WTC11 (cell line): ENCODE measurements around the gene STARD10.

Experiments
- CTCF ChIP-seq: fragments of 200-600 bp; IDR thresholded peaks from 2 replicates; pipeline ENCODE4 v1.8.0; 2022; ENCODE audit warnings: antibody characterized with exemption
- JUN ChIP-seq: sonication (generic); formaldehyde crosslinking; IDR thresholded peaks from 2 replicates; pipeline ENCODE4 v1.8.0; 2023; ENCODE audit warnings: mild to moderate bottlenecking, missing genetic modification reagents
- NR2C2 ChIP-seq: sonication (generic); formaldehyde crosslinking; IDR thresholded peaks from 2 replicates; pipeline ENCODE4 v1.8.0; 2022; ENCODE audit warnings: mild to moderate bottlenecking, missing genetic modification reagents
- TCF7 ChIP-seq: sonication (generic); formaldehyde crosslinking; IDR thresholded peaks from 2 replicates; pipeline ENCODE4 v1.8.0; 2022; ENCODE audit warnings: mild to moderate bottlenecking, low read depth, missing genetic modification reagents, moderate library complexity

- TF ChIP-seq JUN (CRISPR knock-in tag) (no peak), CTCF (no peak), TCF7 (no peak), NR2C2 (no peak)
Measured at GRCh38 chr11:72768581-72768980, 25.3 kb downstream of the STARD10 start.
